GM23248 (cell line): ENCODE data around the gene CLPTM1. TPM values are rescaled to one million over a fixed set of nuclear protein-coding genes. Genes with fewer than 3 reads are reported as not detected.

Experiments
- DNase-seq: peaks from one replicate; pipeline ENCODE4 v3.0.0-alpha.2; 2015
- H2AFZ ChIP-seq: fragments of 200-600 bp; sonication (generic); 2 replicates; pipeline ENCODE4 v1.6.1; 2016; ENCODE audit warnings: antibody characterized with exemption
- H3F3A ChIP-seq: fragments of 200-600 bp; sonication (generic); 2 replicates; pipeline ENCODE4 v1.6.1; 2016; ENCODE audit warnings: mild to moderate bottlenecking, antibody characterized with exemption, mixed run types; ENCODE audit not compliant: insufficient read depth
- H3K27ac ChIP-seq: fragments of 200-600 bp; sonication (generic); 2 replicates; pipeline ENCODE4 v1.5.1; 2016; ENCODE audit warnings: mild to moderate bottlenecking
- H3K27me3 ChIP-seq: fragments of 200-600 bp; sonication (generic); replicated peaks from 2 replicates; pipeline ENCODE4 v1.6.1; 2016; ENCODE audit warnings: mild to moderate bottlenecking; ENCODE audit not compliant: insufficient read depth
- H3K36me3 ChIP-seq: fragments of 200-600 bp; sonication (generic); 2 replicates; pipeline ENCODE4 v1.6.1; 2016; ENCODE audit warnings: low read depth, mild to moderate bottlenecking
- H3K4me1 ChIP-seq: fragments of 200-600 bp; sonication (generic); 2 replicates; pipeline ENCODE4 v1.6.1; 2016; ENCODE audit warnings: mild to moderate bottlenecking; ENCODE audit not compliant: insufficient read depth
- H3K4me2 ChIP-seq: fragments of 200-600 bp; sonication (generic); one replicate; pipeline ENCODE4 v1.6.1; 2016; ENCODE audit warnings: mild to moderate bottlenecking; ENCODE audit not compliant: unreplicated experiment
- H3K4me3 ChIP-seq: fragments of 200-600 bp; sonication (generic); 2 replicates; pipeline ENCODE4 v1.5.1; 2016; ENCODE audit warnings: mild to moderate bottlenecking
- H3K79me2 ChIP-seq: fragments of 200-600 bp; sonication (generic); 2 replicates; pipeline ENCODE4 v1.6.1; 2016; ENCODE audit warnings: mild to moderate bottlenecking; ENCODE audit not compliant: insufficient read depth
- H3K9ac ChIP-seq: fragments of 200-600 bp; sonication (generic); 2 replicates; pipeline ENCODE4 v1.6.1; 2016; ENCODE audit warnings: mild to moderate bottlenecking
- H3K9me2 ChIP-seq: fragments of 200-600 bp; sonication (generic); 2 replicates; pipeline ENCODE4 v1.6.1; 2016; ENCODE audit warnings: mixed run types, mild to moderate bottlenecking, moderate library complexity; ENCODE audit not compliant: insufficient read depth
- H3K9me3 ChIP-seq: fragments of 200-600 bp; sonication (generic); one replicate; pipeline ENCODE4 v1.6.1; 2017; ENCODE audit warnings: low read depth
- H4K20me1 ChIP-seq: fragments of 200-600 bp; sonication (generic); 2 replicates; pipeline ENCODE4 v1.6.0; 2016; ENCODE audit not compliant: insufficient read depth
- EZH2 ChIP-seq: fragments of 200-600 bp; sonication (generic); IDR thresholded peaks from 2 replicates; pipeline ENCODE4 v1.6.1; 2018; ENCODE audit warnings: antibody characterized with exemption, mild to moderate bottlenecking; ENCODE audit not compliant: insufficient read depth, poor library complexity, severe bottlenecking
- EZH2phosphoT487 ChIP-seq: fragments of 200-600 bp; sonication (generic); IDR thresholded peaks from 2 replicates; pipeline ENCODE4 v1.6.1; 2018; ENCODE audit warnings: antibody characterized with exemption, moderate library complexity, mild to moderate bottlenecking, low read depth; ENCODE audit not compliant: insufficient read depth
- WGBS, 2 experiments: methylation state at CpG; one replicate each; pipeline ENCODE4 v1.1.6; 2015 to 2017; ENCODE audit warnings: low lambda C conversion rate in 2 of 2, low coverage in 1 of 2; ENCODE audit errors: missing lambda C conversion rate in 2 of 2; 5-methylcytosine and 5-hydroxymethylcytosine counted together
- in situ Hi-C: fragments of 300-500 bp; cut with MboI; formaldehyde crosslinking; loops from 2 replicates; pipeline ENCODE4 v1.15.0; 2020
- polyA plus RNA-seq: library from polyadenylated mRNA; unstranded; fragments of >200 nt; fragmentation: Nextera tagmentation; extraction: Ambion mirVana; gene quantifications from 2 replicates; pipeline ENCODE4 v1.2.1, GENCODE V29; 2016
- total RNA-seq: library from RNA; depleted of rRNA; stranded (reverse); fragments of >200 nt; shearing (Covaris generic); gene quantifications from 2 replicates; pipeline ENCODE4 v1.2.3, GENCODE V29; 2014

The CLPTM1 gene
- total and polyA plus RNA-seq, 2 experiments from 2014 or later = 40.5 to 103 TPM

DNA sequence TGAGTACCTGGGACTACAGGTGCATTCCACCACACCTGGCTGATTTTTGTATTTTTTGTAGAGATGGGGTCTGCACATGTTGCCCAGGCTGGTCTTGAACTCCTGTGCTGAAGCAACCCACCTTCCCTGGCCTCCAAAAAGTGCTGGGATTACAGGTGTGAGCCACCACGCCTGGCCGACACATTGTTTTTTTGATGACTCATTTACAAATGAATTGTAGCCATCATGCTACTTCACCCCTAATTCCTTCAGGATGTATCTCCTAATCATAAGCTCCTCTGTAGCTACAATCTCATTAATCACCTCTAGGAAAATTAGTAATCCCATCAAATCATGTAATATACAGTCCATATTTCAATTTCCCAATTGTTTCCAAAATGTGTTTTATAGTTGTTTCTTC lies 64.0 kb downstream of the CLPTM1 start:
- TF ChIP-seq EZH2 (no peak), EZH2phosphoT487 (no peak)
- Histone ChIP-seq H3K9me3 (no peaks in the 10 kb centered on the region), H3K27me3 (no peaks in the 10 kb centered on the region), H3K4me1 (peaks cover 3% of the 10 kb centered on the region; the same call in 1 of the 2 replicates), H3K9me2 (no peaks in the 10 kb centered on the region), H4K20me1 (no peaks in the 10 kb centered on the region), H3K4me2 (no peak overlapping the region), H2AFZ (no peak overlapping the region), H3K79me2 (no peaks in the 10 kb centered on the region), H3K9ac (no peak overlapping the region), H3K27ac (no peak overlapping the region), H3K36me3 (no peaks in the 10 kb centered on the region), H3F3A (peaks cover 14% of the 10 kb centered on the region), H3K4me3 (no peak overlapping the region)
- 75 to 88% methylated on average over 2 of the region's 2 CpGs for whole genome bisulfite sequencing, 2 experiments
- no peak for DNase-seq
- in situ Hi-C loops = no loop called here

DNA sequence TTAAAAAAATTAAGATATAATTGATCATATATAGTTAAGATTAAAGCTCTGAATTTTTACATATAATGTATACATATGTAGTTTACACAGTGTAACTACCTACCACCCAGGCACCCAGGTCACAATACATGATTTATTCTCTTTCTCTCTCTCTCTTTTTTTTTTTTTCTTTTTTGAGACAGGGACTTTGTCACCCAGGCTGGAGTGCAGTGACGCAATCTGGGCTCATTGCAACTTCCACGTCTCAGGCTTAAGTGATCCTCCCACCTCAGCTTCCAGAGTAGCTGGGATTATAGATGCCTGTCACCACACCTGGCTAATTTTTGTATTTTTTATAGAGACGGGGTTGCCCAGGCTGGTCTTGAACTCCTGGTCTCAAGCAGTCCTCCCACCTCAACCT lies 64.9 kb downstream of the CLPTM1 start:
- H3K36me3 ChIP-seq = no peaks in the 10 kb centered on the region
- peaks cover 14% of the 10 kb centered on the region for H3F3A ChIP-seq
- TF ChIP-seq EZH2phosphoT487 (no peak), EZH2 (no peak)
- no peak overlapping the region for H3K4me2 ChIP-seq
- no peaks in the 10 kb centered on the region for H3K9me2 ChIP-seq
- H3K27ac ChIP-seq = no peak overlapping the region
- no peaks in the 10 kb centered on the region for H3K79me2 ChIP-seq
- no peaks in the 10 kb centered on the region for H4K20me1 ChIP-seq
- no peak overlapping the region for H3K4me3 ChIP-seq
- no peak for DNase-seq
- no peaks in the 10 kb centered on the region for H3K9me3 ChIP-seq
- WGBS, 2 experiments = 93 to 97% methylated on average over 3 of the region's 3 CpGs
- in situ Hi-C loops = no loop called here
- no peaks in the 10 kb centered on the region for H3K27me3 ChIP-seq
- H3K9ac ChIP-seq = no peak overlapping the region
- H2AFZ ChIP-seq = no peak overlapping the region
- peaks cover 3% of the 10 kb centered on the region; the same call in 1 of the 2 replicates for H3K4me1 ChIP-seq

DNA sequence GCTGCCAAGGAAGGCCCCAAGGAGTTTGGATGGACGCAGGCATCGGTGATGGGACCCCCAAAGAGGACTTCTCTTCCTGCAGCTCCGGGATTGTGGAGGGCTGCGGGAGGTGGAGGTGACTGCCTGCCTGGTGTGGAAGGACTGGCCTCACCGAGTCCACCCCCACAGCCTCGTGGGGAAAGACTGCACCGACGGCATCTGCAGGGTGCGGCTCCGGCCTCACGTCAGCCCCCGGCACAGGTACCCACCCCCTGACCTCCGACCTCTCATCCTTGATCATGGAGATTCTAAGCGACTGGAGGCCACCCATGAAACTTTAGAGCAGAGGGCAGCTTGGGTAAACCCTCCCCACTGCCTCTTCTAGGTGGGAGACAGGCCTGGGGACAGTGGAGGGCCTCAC lies 66.8 kb downstream of the CLPTM1 start:
- 73 to 81% methylated on average over 13 to 14 of the region's 14 CpGs for WGBS, 2 experiments
- in situ Hi-C loops = no loop called here

DNA sequence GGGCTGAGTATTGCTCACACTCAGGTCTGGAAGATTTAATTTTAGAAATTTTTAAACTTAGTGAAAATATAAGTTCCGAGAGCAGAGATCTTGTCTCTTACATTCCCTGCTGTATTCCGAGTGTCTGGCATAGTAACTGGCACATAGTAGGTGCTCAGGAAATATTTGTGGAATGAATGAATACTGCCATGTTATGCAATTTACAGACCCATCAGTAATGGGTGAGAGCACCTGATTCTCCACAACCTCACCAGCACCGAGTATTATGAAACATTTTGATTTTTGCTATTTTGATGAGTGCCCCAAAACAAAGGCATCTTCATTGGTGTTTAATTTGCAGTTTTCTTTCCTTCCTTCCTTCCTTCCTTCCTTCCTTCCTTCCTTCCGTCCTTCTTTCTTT lies 67.9 kb downstream of the CLPTM1 start:
- no peak overlapping the region for H3K4me2 ChIP-seq
- H3K27ac ChIP-seq = no peak overlapping the region
- H3K36me3 ChIP-seq = no peaks in the 10 kb centered on the region
- no peak overlapping the region for H3K9ac ChIP-seq
- in situ Hi-C loops = no loop called here
- H3K27me3 ChIP-seq = no peaks in the 10 kb centered on the region
- DNase-seq = no peak
- no peaks in the 10 kb centered on the region for H3F3A ChIP-seq
- WGBS, 2 experiments = 99 to 100% methylated on average over 4 of the region's 4 CpGs
- H3K79me2 ChIP-seq = no peaks in the 10 kb centered on the region
- no peaks in the 10 kb centered on the region for H3K9me3 ChIP-seq
- no peaks in the 10 kb centered on the region for H3K4me1 ChIP-seq
- TF ChIP-seq EZH2phosphoT487 = no peak
- TF ChIP-seq EZH2 = no peak
- no peak overlapping the region for H2AFZ ChIP-seq
- H3K4me3 ChIP-seq = no peak overlapping the region
- H4K20me1 ChIP-seq = no peaks in the 10 kb centered on the region
- H3K9me2 ChIP-seq = no peaks in the 10 kb centered on the region

More for the DNA sequence above, 66.8 kb downstream of the CLPTM1 start:
- H3K36me3 ChIP-seq = no peaks in the 10 kb centered on the region
- no peaks in the 10 kb centered on the region for H4K20me1 ChIP-seq
- no peaks in the 10 kb centered on the region for H3K9me2 ChIP-seq
- no peak overlapping the region for H3K4me2 ChIP-seq
- TF ChIP-seq EZH2 = no peak
- no peak for TF ChIP-seq EZH2phosphoT487
- H3K9ac ChIP-seq = no peak overlapping the region
- no peaks in the 10 kb centered on the region for H3K9me3 ChIP-seq
- peaks cover 5% of the 10 kb centered on the region; the same call in 1 of the 2 replicates for H3F3A ChIP-seq
- no peak overlapping the region for H3K27ac ChIP-seq
- no peaks in the 10 kb centered on the region for H3K27me3 ChIP-seq
- no peak for DNase-seq
- H3K4me1 ChIP-seq = peaks cover 3% of the 10 kb centered on the region; the same call in 1 of the 2 replicates
- H3K4me3 ChIP-seq = no peak overlapping the region
- no peak overlapping the region for H2AFZ ChIP-seq
- H3K79me2 ChIP-seq = no peaks in the 10 kb centered on the region

DNA sequence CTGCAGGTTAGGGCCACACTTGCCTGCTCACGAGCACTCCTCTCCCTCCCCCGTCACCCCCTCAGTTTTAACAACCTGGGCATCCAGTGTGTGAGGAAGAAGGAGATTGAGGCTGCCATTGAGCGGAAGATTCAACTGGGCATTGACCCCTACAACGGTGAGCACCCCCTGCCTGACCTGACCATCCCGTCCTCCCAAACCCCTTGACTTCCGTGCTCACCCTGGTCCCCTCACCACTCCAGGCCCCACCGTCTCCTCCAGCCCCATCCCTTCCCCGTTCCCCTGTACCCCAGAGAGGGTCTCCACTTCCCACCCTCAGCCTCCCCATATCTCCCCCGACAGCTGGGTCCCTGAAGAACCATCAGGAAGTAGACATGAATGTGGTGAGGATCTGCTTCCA lies 70.1 kb downstream of the CLPTM1 start:
- 84 to 90% methylated on average over 9 of the region's 9 CpGs for WGBS, 2 experiments
- Histone ChIP-seq H3K9ac (no peak overlapping the region), H3K4me2 (no peak overlapping the region), H3K27me3 (no peaks in the 10 kb centered on the region), H3K4me3 (no peak overlapping the region), H3F3A (no peaks in the 10 kb centered on the region), H3K79me2 (no peaks in the 10 kb centered on the region), H3K9me2 (no peaks in the 10 kb centered on the region), H4K20me1 (no peaks in the 10 kb centered on the region), H3K9me3 (no peaks in the 10 kb centered on the region), H3K36me3 (no peaks in the 10 kb centered on the region), H3K4me1 (no peaks in the 10 kb centered on the region), H2AFZ (no peak overlapping the region), H3K27ac (no peak overlapping the region)
- TF ChIP-seq EZH2phosphoT487 (no peak), EZH2 (no peak)
- in situ Hi-C loops = no loop called here
- no peak for DNase-seq
